Measurements from ENCODE around the gene SPATA20. TPM values are rescaled to one million over a fixed set of nuclear protein-coding genes. Genes with fewer than 3 reads are reported as not detected.

Gene SPATA20
- total RNA-seq, 1 experiment from 2014 or later, result 24.6 TPM

DNA sequence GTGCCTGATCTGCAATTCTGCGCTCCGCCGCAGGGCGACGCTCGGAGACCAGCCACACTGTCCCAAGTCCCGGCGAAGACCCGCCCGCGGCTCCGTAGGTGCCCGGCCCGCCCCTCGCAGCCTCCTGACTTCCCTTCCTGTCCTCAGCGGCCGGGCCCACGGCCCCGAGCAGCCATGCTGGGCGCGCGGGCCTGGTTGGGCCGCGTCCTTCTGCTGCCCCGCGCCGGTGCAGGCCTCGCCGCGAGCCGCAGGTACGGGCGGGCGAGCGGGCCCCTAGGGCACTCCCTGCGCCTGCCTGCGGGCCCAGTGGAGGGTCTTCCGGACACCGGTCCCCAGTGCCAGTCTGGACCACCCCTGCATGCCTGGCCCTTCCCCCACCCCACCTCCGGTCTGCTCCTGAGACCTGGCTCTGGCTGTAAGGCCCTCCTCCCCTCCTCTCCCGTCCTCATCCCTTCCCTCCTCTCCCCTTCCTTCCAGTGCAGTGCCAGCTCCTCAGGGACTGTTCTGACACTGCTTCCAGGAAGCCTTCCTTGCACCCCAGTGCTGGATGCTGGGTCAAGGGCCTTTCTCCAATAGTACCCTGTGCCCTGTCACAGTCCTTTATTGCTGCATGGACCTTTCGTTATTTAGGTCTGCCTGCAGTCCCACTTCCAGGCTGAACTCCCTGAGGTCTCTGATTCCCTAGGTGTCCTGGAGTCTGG is at the start of gene SPATA20 (continued):
- TF ChIP-seq, protein P1, sequence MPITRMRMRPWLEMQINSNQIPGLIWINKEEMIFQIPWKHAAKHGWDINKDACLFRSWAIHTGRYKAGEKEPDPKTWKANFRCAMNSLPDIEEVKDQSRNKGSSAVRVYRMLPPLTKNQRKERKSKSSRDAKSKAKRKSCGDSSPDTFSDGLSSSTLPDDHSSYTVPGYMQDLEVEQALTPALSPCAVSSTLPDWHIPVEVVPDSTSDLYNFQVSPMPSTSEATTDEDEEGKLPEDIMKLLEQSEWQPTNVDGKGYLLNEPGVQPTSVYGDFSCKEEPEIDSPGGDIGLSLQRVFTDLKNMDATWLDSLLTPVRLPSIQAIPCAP (CRISPR knock-in tag; IDR thresholded peaks at IDR 0.05), result 0 out of 2 replicates have a peak, but pooled peaks have one; percentile 13
- TF ChIP-seq, protein P2, sequence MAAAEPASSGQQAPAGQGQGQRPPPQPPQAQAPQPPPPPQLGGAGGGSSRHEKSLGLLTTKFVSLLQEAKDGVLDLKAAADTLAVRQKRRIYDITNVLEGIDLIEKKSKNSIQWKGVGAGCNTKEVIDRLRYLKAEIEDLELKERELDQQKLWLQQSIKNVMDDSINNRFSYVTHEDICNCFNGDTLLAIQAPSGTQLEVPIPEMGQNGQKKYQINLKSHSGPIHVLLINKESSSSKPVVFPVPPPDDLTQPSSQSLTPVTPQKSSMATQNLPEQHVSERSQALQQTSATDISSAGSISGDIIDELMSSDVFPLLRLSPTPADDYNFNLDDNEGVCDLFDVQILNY (CRISPR knock-in tag; IDR thresholded peaks at IDR 0.05), result peak; percentile 82
- TF ChIP-seq, protein P3, sequence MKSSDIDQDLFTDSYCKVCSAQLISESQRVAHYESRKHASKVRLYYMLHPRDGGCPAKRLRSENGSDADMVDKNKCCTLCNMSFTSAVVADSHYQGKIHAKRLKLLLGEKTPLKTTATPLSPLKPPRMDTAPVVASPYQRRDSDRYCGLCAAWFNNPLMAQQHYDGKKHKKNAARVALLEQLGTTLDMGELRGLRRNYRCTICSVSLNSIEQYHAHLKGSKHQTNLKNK (CRISPR knock-in tag; IDR thresholded peaks at IDR 0.05), result no peak
- TF ChIP-seq, protein P4, sequence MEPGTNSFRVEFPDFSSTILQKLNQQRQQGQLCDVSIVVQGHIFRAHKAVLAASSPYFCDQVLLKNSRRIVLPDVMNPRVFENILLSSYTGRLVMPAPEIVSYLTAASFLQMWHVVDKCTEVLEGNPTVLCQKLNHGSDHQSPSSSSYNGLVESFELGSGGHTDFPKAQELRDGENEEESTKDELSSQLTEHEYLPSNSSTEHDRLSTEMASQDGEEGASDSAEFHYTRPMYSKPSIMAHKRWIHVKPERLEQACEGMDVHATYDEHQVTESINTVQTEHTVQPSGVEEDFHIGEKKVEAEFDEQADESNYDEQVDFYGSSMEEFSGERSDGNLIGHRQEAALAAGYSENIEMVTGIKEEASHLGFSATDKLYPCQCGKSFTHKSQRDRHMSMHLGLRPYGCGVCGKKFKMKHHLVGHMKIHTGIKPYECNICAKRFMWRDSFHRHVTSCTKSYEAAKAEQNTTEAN (CRISPR knock-in tag; IDR thresholded peaks at IDR 0.05), result no peak
- TF ChIP-seq, protein P5, sequence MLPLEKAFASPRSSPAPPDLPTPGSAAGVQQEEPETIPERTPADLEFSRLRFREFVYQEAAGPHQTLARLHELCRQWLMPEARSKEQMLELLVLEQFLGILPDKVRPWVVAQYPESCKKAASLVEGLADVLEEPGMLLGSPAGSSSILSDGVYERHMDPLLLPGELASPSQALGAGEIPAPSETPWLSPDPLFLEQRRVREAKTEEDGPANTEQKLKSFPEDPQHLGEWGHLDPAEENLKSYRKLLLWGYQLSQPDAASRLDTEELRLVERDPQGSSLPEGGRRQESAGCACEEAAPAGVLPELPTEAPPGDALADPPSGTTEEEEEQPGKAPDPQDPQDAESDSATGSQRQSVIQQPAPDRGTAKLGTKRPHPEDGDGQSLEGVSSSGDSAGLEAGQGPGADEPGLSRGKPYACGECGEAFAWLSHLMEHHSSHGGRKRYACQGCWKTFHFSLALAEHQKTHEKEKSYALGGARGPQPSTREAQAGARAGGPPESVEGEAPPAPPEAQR (CRISPR knock-in tag; IDR thresholded peaks at IDR 0.05), result no peak
- TF ChIP-seq ZNF416 (CRISPR knock-in tag; IDR thresholded peaks at IDR 0.05) (no peak), CREB1 (CRISPR knock-in tag; IDR thresholded peaks at IDR 0.05) (no peak), EMX1 (CRISPR knock-in tag; IDR thresholded peaks at IDR 0.05) (no peak), TEAD4 (CRISPR knock-in tag; IDR thresholded peaks at IDR 0.05) (no peak), ZNF671 (CRISPR knock-in tag; IDR thresholded peaks at IDR 0.05) (no peak), TCF7 (CRISPR knock-in tag; IDR thresholded peaks at IDR 0.05; ENCODE audit: low read depth) (no peak), JAZF1 (CRISPR knock-in tag; IDR thresholded peaks at IDR 0.05) (no peak), ESRRA (CRISPR knock-in tag; IDR thresholded peaks at IDR 0.05; ENCODE audit: borderline replicate concordance) (0 out of 2 replicates have a peak, but pooled peaks have one; percentile 14), ZNF317 (CRISPR knock-in tag; IDR thresholded peaks at IDR 0.05; ENCODE audit: borderline replicate concordance, low read depth) (peak; percentile 18; the same call in 1 of the 2 replicates), OVOL2 (CRISPR knock-in tag; IDR thresholded peaks at IDR 0.05; ENCODE audit: borderline replicate concordance) (no peak), FOXK1 (CRISPR knock-in tag; IDR thresholded peaks at IDR 0.05) (no peak), PRRX2 (CRISPR knock-in tag; IDR thresholded peaks at IDR 0.05) (no peak), CREM (CRISPR knock-in tag; IDR thresholded peaks at IDR 0.05) (no peak)
- TF ChIP-seq, protein P6, sequence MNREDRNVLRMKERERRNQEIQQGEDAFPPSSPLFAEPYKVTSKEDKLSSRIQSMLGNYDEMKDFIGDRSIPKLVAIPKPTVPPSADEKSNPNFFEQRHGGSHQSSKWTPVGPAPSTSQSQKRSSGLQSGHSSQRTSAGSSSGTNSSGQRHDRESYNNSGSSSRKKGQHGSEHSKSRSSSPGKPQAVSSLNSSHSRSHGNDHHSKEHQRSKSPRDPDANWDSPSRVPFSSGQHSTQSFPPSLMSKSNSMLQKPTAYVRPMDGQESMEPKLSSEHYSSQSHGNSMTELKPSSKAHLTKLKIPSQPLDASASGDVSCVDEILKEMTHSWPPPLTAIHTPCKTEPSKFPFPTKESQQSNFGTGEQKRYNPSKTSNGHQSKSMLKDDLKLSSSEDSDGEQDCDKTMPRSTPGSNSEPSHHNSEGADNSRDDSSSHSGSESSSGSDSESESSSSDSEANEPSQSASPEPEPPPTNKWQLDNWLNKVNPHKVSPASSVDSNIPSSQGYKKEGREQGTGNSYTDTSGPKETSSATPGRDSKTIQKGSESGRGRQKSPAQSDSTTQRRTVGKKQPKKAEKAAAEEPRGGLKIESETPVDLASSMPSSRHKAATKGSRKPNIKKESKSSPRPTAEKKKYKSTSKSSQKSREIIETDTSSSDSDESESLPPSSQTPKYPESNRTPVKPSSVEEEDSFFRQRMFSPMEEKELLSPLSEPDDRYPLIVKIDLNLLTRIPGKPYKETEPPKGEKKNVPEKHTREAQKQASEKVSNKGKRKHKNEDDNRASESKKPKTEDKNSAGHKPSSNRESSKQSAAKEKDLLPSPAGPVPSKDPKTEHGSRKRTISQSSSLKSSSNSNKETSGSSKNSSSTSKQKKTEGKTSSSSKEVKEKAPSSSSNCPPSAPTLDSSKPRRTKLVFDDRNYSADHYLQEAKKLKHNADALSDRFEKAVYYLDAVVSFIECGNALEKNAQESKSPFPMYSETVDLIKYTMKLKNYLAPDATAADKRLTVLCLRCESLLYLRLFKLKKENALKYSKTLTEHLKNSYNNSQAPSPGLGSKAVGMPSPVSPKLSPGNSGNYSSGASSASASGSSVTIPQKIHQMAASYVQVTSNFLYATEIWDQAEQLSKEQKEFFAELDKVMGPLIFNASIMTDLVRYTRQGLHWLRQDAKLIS (CRISPR knock-in tag; IDR thresholded peaks at IDR 0.05; ENCODE audit: borderline replicate concordance), result no peak
- TF ChIP-seq, protein P7, sequence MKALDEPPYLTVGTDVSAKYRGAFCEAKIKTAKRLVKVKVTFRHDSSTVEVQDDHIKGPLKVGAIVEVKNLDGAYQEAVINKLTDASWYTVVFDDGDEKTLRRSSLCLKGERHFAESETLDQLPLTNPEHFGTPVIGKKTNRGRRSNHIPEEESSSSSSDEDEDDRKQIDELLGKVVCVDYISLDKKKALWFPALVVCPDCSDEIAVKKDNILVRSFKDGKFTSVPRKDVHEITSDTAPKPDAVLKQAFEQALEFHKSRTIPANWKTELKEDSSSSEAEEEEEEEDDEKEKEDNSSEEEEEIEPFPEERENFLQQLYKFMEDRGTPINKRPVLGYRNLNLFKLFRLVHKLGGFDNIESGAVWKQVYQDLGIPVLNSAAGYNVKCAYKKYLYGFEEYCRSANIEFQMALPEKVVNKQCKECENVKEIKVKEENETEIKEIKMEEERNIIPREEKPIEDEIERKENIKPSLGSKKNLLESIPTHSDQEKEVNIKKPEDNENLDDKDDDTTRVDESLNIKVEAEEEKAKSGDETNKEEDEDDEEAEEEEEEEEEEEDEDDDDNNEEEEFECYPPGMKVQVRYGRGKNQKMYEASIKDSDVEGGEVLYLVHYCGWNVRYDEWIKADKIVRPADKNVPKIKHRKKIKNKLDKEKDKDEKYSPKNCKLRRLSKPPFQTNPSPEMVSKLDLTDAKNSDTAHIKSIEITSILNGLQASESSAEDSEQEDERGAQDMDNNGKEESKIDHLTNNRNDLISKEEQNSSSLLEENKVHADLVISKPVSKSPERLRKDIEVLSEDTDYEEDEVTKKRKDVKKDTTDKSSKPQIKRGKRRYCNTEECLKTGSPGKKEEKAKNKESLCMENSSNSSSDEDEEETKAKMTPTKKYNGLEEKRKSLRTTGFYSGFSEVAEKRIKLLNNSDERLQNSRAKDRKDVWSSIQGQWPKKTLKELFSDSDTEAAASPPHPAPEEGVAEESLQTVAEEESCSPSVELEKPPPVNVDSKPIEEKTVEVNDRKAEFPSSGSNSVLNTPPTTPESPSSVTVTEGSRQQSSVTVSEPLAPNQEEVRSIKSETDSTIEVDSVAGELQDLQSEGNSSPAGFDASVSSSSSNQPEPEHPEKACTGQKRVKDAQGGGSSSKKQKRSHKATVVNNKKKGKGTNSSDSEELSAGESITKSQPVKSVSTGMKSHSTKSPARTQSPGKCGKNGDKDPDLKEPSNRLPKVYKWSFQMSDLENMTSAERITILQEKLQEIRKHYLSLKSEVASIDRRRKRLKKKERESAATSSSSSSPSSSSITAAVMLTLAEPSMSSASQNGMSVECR (CRISPR knock-in tag; IDR thresholded peaks at IDR 0.05; ENCODE audit: borderline replicate concordance), result no peak
- TF ChIP-seq, protein P8, sequence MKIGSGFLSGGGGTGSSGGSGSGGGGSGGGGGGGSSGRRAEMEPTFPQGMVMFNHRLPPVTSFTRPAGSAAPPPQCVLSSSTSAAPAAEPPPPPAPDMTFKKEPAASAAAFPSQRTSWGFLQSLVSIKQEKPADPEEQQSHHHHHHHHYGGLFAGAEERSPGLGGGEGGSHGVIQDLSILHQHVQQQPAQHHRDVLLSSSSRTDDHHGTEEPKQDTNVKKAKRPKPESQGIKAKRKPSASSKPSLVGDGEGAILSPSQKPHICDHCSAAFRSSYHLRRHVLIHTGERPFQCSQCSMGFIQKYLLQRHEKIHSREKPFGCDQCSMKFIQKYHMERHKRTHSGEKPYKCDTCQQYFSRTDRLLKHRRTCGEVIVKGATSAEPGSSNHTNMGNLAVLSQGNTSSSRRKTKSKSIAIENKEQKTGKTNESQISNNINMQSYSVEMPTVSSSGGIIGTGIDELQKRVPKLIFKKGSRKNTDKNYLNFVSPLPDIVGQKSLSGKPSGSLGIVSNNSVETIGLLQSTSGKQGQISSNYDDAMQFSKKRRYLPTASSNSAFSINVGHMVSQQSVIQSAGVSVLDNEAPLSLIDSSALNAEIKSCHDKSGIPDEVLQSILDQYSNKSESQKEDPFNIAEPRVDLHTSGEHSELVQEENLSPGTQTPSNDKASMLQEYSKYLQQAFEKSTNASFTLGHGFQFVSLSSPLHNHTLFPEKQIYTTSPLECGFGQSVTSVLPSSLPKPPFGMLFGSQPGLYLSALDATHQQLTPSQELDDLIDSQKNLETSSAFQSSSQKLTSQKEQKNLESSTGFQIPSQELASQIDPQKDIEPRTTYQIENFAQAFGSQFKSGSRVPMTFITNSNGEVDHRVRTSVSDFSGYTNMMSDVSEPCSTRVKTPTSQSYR (CRISPR knock-in tag; IDR thresholded peaks at IDR 0.05), result 0 out of 2 replicates have a peak, but pooled peaks have one; percentile 73
